HepG2 (cell line): ENCODE results near the gene COLEC12. TPM values are rescaled to one million over a fixed set of nuclear protein-coding genes. Genes with fewer than 3 reads are reported as not detected.
"Not testable (repeated sequence)": the region's sequence is repeated elsewhere in the genome, so short reads cannot be mapped to it uniquely, and the experiment has no call there.

Experiments used
- ATAC-seq: fragments of 200-7000 bp; cut with Tn5 transposase; 3 replicates; pipeline ENCODE4 v1.9.1; 2020; ENCODE audit warnings: mild to moderate bottlenecking, moderate library complexity
- BruUV-seq: library from RNA; stranded (reverse); fragments of 400-500 nt; replicated peaks from 2 replicates; lab custom pipeline; 2021; lab: Mats Ljungman, UMichigan
- CTCF ChIA-PET: fragments of 300-600 bp; formaldehyde crosslinking; extraction: SDS; loops from one replicate; lab custom pipeline; 2021; ENCODE audit warnings: low total read pairs, inconsistent platforms, low intra/inter-chr PET ratio; lab: Yijun Ruan, JAX
- POLR2A ChIA-PET: fragments of 350-600 bp; sonication (Branson Sonifier 250); formaldehyde crosslinking; loops from one replicate; lab custom pipeline; 2020; ENCODE audit warnings: antibody characterized with exemption, inconsistent platforms; lab: Yijun Ruan, JAX
- DNase-seq: peaks from one replicate; pipeline ENCODE4 v3.0.0-alpha.2; 2015; ENCODE audit warnings: low spot score
- FAIRE-seq: peaks from 3 replicates; lab custom pipeline; 2011; peaks lifted over from hg19 to GRCh38; lab: Jason Lieb, UNC
- H2AFZ ChIP-seq: one replicate; pipeline ENCODE4 v1.6.1; 2011; ENCODE audit warnings: low read length, inconsistent platforms
- H3K27ac ChIP-seq: fragments of 300-600 bp; 3 replicates; pipeline ENCODE4 v1.8.0; 2011; ENCODE audit warnings: mixed run types, mild to moderate bottlenecking, mixed read lengths, low read length, inconsistent platforms; ENCODE audit not compliant: insufficient read depth; ENCODE audit errors: extremely low read length
- H3K27me3 ChIP-seq, 2 experiments: fragments of 200-600 bp in 1 of 2; 2 replicates in 1 of 2; 3 replicates in 1 of 2; pipeline versions ENCODE4 v1.6.0 to v1.8.0; 2011; ENCODE audit warnings: low read length in 2 of 2, mild to moderate bottlenecking in 2 of 2, moderate library complexity in 2 of 2, inconsistent platforms in 1 of 2; ENCODE audit not compliant: insufficient read depth in 2 of 2, control insufficient read depth in 1 of 2
- H3K36me3 ChIP-seq, 2 experiments: fragments of 200-600 bp in 1 of 2; replicated peaks in 1 of 2; 2 replicates in 1 of 2; 3 replicates in 1 of 2; pipeline versions ENCODE4 v1.5.1 to v1.8.0; 2011; ENCODE audit warnings: low read length in 2 of 2, inconsistent platforms in 1 of 2; ENCODE audit not compliant: insufficient read depth in 2 of 2, control insufficient read depth in 1 of 2
- H3K4me1 ChIP-seq: 2 replicates; pipeline ENCODE4 v1.5.1; 2012; ENCODE audit warnings: low read length, inconsistent platforms; ENCODE audit not compliant: insufficient read depth
- H3K4me2 ChIP-seq: 2 replicates; pipeline ENCODE4 v1.6.0; 2011; ENCODE audit warnings: low read depth, low read length, inconsistent platforms
- H3K4me3 ChIP-seq, 3 experiments: fragments of 200-600 bp in 1 of 3; sonication (generic), shearing (Covaris generic) in 1 of 3; replicated peaks in 1 of 3; 2 replicates each; pipeline ENCODE4 v1.5.1; 2011 to 2016; ENCODE audit warnings: low read length in 3 of 3, inconsistent platforms in 2 of 3, low read depth in 2 of 3, mild to moderate bottlenecking in 2 of 3, control low read depth in 1 of 3, mixed read lengths in 1 of 3; ENCODE audit not compliant: insufficient read depth in 1 of 3
- H3K79me2 ChIP-seq: one replicate; pipeline ENCODE4 v1.6.1; 2011; ENCODE audit warnings: low read length, inconsistent platforms; ENCODE audit not compliant: insufficient read depth
- H3K9ac ChIP-seq: 2 replicates; pipeline ENCODE4 v1.6.0; 2011; ENCODE audit warnings: mild to moderate bottlenecking, low read depth, low read length, inconsistent platforms; ENCODE audit not compliant: insufficient read depth
- H3K9me3 ChIP-seq: 2 replicates; pipeline ENCODE4 v1.5.1; 2012; ENCODE audit warnings: mild to moderate bottlenecking, low read length
- H4K20me1 ChIP-seq: 2 replicates; pipeline ENCODE4 v1.6.0; 2011; ENCODE audit warnings: inconsistent platforms, mild to moderate bottlenecking, low read length, moderate library complexity; ENCODE audit not compliant: insufficient read depth
- HNF4A ChIP-seq: sonication (generic); formaldehyde crosslinking; IDR thresholded peaks from 2 replicates; pipeline ENCODE4 v1.4.0; 2020; ENCODE audit warnings: missing genetic modification reagents
- NCOR1 ChIP-seq: fragments of 200-600 bp; sonication (generic); IDR thresholded peaks from 2 replicates; pipeline ENCODE4 v1.7.0; 2017; ENCODE audit warnings: antibody characterized with exemption, low read length, borderline replicate concordance
- NR2F6 ChIP-seq, 2 experiments: IDR thresholded peaks; 2 replicates each; pipeline ENCODE4 v1.6.1; 2016; ENCODE audit warnings: antibody characterized with exemption in 1 of 2, mild to moderate bottlenecking in 1 of 2
- RARA ChIP-seq: IDR thresholded peaks from 2 replicates; pipeline ENCODE4 v1.6.1; 2016; ENCODE audit warnings: missing genetic modification reagents, missing compliant biosample characterization
- SOX6 ChIP-seq, 2 experiments: fragments of 450-650 bp in 1 of 2; sonication (generic) in 1 of 2; formaldehyde crosslinking in 1 of 2; IDR thresholded peaks; 2 replicates each; pipeline versions ENCODE4 v1.4.0 to v1.6.1; 2017 to 2020; ENCODE audit warnings: antibody characterized with exemption in 1 of 2, mild to moderate bottlenecking in 1 of 2, missing genetic modification reagents in 1 of 2
- TAF1 ChIP-seq: sonication (generic); formaldehyde crosslinking; IDR thresholded peaks from 2 replicates; pipeline ENCODE4 v1.4.0; 2020; ENCODE audit warnings: missing genetic modification reagents
- TSC22D2 ChIP-seq: sonication (generic); formaldehyde crosslinking; IDR thresholded peaks from 2 replicates; pipeline ENCODE4 v1.5.1; 2020; ENCODE audit warnings: missing genetic modification reagents, mild to moderate bottlenecking, borderline replicate concordance
- WGBS: methylation state at CpG from one replicate; pipeline ENCODE4 v1.1.6; 2017; ENCODE audit warnings: low lambda C conversion rate; 5-methylcytosine and 5-hydroxymethylcytosine counted together
- in situ Hi-C: cut with HindIII; loops from 2 replicates; pipeline ENCODE4 v1.10.0; 2017; ENCODE audit warnings: low pct_unique_long_range_greater_than_20kb; ENCODE audit not compliant: extremely low pct_ligation_motif_present
- intact Hi-C: fragments of 100-400 bp; cut with micrococcal nuclease; formaldehyde crosslinking; loops from one replicate; pipeline ENCODE4 v1.10.0; 2022; ENCODE audit not compliant: unreplicated experiment
- polyA plus RNA-seq, 8 experiments: library from polyadenylated mRNA; depleted of rRNA in 3 of 8; stranded (reverse) in 7 of 8; unstranded in 1 of 8; fragments of >200 nt; fragmentation: Illumina TruSeq in 4 of 8; extraction: Trizol in 4 of 8; gene quantifications; 2 replicates each; pipeline versions ENCODE4 v1.2.1 to v1.2.3, GENCODE V29; 2011 to 2016; ENCODE audit warnings: low read depth in 4 of 8, missing spikeins in 1 of 8, mixed read lengths in 1 of 8; ENCODE audit not compliant: insufficient read depth in 1 of 8
- total RNA-seq, 5 experiments: library from RNA; depleted of rRNA; stranded (reverse); fragments of >200 nt; fragmentation: Illumina TruSeq; extraction: Trizol; gene quantifications; 2 replicates each; pipeline ENCODE4 v1.2.3, GENCODE V29; 2016; ENCODE audit warnings: low read depth in 1 of 5
- TF ChIP-seq, protein P1 (sequence below): sonication (generic); formaldehyde crosslinking; IDR thresholded peaks from 2 replicates; pipeline ENCODE4 v1.4.0; 2020; ENCODE audit warnings: missing genetic modification reagents, borderline replicate concordance
- TF ChIP-seq, protein P2 (sequence below): sonication (generic); formaldehyde crosslinking; IDR thresholded peaks from 2 replicates; pipeline ENCODE4 v1.4.0; 2020; ENCODE audit warnings: missing genetic modification reagents, borderline replicate concordance

COLEC12 gene
- total and polyA plus RNA-seq, 2 of the 13 experiments (the other 11 are each of a cell fraction or from before 2014, with no cell fraction given), result 0.02 to 0.11 TPM

DNA sequence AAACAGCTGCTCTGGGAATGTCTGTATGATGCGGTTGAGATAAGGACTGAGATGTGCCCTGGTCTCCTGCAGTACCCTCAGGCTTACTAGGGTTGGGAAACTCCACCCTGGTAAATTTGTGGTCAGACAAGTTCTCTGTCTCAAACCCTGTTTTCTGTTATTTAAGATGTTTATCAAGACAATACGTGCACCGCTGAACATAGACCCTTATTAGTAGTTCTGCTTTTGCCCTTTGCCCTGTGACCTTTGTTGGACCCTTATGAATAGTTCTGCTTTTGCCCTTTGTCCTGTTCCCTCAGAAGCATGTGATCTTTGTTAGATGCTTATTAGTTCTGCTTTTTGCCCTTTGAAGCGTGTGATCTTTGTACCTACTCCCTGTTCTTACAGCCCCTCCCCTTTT lies 95.5 kb downstream of the COLEC12 start:
- BruUV-seq; H4K20me1 ChIP-seq; FAIRE-seq; H3K27me3 ChIP-seq; H3K79me2 ChIP-seq; H3K9ac ChIP-seq; DNase-seq; CTCF ChIA-PET; H2AFZ ChIP-seq; H3K36me3 ChIP-seq; H3K4me3 ChIP-seq; in situ Hi-C loops; POLR2A ChIA-PET; ATAC-seq; H3K27ac ChIP-seq; H3K4me2 ChIP-seq; intact Hi-C loops; TF ChIP-seq SOX6 (IDR thresholded peaks at IDR 0.05); NR2F6 (CRISPR knock-in tag; IDR thresholded peaks at IDR 0.05): not testable (repeated sequence)
- Histone ChIP-seq H3K4me1 (peaks cover 10% of the 10 kb centered on the region; the same call in 1 of the 2 replicates), H3K9me3 (peaks cover 10% of the 10 kb centered on the region; the same call in 1 of the 2 replicates)
- peak; percentile 25; the same call in 1 of the 2 replicates for TF ChIP-seq SOX6 (CRISPR knock-in tag; IDR thresholded peaks at IDR 0.05)
- peak; percentile 46; the same call in 1 of the 2 replicates for TF ChIP-seq RARA (CRISPR knock-in tag)
- TF ChIP-seq NR2F6 (IDR thresholded peaks at IDR 0.05), result peak; percentile 34; the same call in 1 of the 2 replicates
- peak; percentile 67 for TF ChIP-seq HNF4A (CRISPR knock-in tag)
- peak; percentile 40; the same call in 1 of the 2 replicates for TF ChIP-seq NCOR1
- WGBS, result 30% methylated on average over 3 of the region's 4 CpGs

DNA sequence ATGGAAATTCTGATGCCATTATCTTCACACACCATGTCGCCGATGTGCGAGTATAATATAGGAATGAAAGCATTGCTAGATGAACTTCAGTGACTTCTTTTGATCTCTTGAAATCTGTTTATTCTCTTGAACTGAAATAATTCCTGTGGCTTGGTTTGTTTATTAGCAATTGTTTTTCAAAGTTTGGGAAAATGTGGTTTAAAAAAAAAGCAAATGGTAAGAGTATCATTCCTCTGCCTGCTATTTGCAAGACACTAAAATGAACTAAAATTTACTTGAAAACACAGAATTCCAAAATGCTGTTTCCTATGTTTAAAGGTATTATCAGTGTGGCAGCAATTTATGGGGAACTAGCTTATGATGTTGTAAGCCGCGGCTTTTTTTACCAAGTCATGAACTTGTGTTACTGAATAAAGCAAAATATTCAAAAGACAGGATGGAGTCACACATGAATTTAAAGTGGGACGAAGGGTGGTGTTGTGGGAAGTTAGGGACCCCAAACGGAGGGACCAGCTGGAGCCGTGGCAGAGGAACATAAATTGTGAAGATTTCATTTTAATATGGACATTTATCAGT lies 96.4 kb downstream of the COLEC12 start:
- BruUV-seq, result no TSS peak
- CTCF ChIA-PET, result no interaction called here
- Histone ChIP-seq H3K9me3 (peaks cover 10% of the 10 kb centered on the region; the same call in 1 of the 2 replicates), H4K20me1 (no peaks in the 10 kb centered on the region), H3K36me3 (no peaks in the 10 kb centered on the region), H2AFZ (no peak overlapping the region), H3K4me2 (no peak overlapping the region), H3K27ac (no peak overlapping the region), H3K9ac (no peak overlapping the region), H3K27me3 (peaks cover 0 to 1% of the 10 kb centered on the region in 2 experiments; a peak in 2 of 5 replicates), H3K79me2 (no peaks in the 10 kb centered on the region)
- 66% methylated on average over 8 of the region's 8 CpGs for WGBS
- FAIRE-seq (no peak), ATAC-seq (no peak), DNase-seq (no peak)
- intact Hi-C loops, result no loop called here
- TF ChIP-seq, protein P1, sequence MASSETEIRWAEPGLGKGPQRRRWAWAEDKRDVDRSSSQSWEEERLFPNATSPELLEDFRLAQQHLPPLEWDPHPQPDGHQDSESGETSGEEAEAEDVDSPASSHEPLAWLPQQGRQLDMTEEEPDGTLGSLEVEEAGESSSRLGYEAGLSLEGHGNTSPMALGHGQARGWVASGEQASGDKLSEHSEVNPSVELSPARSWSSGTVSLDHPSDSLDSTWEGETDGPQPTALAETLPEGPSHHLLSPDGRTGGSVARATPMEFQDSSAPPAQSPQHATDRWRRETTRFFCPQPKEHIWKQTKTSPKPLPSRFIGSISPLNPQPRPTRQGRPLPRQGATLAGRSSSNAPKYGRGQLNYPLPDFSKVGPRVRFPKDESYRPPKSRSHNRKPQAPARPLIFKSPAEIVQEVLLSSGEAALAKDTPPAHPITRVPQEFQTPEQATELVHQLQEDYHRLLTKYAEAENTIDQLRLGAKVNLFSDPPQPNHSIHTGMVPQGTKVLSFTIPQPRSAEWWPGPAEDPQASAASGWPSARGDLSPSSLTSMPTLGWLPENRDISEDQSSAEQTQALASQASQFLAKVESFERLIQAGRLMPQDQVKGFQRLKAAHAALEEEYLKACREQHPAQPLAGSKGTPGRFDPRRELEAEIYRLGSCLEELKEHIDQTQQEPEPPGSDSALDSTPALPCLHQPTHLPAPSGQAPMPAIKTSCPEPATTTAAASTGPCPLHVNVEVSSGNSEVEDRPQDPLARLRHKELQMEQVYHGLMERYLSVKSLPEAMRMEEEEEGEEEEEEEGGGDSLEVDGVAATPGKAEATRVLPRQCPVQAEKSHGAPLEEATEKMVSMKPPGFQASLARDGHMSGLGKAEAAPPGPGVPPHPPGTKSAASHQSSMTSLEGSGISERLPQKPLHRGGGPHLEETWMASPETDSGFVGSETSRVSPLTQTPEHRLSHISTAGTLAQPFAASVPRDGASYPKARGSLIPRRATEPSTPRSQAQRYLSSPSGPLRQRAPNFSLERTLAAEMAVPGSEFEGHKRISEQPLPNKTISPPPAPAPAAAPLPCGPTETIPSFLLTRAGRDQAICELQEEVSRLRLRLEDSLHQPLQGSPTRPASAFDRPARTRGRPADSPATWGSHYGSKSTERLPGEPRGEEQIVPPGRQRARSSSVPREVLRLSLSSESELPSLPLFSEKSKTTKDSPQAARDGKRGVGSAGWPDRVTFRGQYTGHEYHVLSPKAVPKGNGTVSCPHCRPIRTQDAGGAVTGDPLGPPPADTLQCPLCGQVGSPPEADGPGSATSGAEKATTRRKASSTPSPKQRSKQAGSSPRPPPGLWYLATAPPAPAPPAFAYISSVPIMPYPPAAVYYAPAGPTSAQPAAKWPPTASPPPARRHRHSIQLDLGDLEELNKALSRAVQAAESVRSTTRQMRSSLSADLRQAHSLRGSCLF (CRISPR knock-in tag), result no peak
- no peak for TF ChIP-seq TAF1 (CRISPR knock-in tag)
- TF ChIP-seq, protein P2, sequence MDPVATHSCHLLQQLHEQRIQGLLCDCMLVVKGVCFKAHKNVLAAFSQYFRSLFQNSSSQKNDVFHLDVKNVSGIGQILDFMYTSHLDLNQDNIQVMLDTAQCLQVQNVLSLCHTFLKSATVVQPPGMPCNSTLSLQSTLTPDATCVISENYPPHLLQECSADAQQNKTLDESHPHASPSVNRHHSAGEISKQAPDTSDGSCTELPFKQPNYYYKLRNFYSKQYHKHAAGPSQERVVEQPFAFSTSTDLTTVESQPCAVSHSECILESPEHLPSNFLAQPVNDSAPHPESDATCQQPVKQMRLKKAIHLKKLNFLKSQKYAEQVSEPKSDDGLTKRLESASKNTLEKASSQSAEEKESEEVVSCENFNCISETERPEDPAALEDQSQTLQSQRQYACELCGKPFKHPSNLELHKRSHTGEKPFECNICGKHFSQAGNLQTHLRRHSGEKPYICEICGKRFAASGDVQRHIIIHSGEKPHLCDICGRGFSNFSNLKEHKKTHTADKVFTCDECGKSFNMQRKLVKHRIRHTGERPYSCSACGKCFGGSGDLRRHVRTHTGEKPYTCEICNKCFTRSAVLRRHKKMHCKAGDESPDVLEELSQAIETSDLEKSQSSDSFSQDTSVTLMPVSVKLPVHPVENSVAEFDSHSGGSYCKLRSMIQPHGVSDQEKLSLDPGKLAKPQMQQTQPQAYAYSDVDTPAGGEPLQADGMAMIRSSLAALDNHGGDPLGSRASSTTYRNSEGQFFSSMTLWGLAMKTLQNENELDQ, result no peak
- TF ChIP-seq TSC22D2 (CRISPR knock-in tag), result no peak
- TF ChIP-seq, all 625 proteins: peak for 0
- Histone ChIP-seq H3K4me3 (no peak overlapping the region), H3K4me1 (peaks cover 10% of the 10 kb centered on the region; the same call in 1 of the 2 replicates)
- POLR2A ChIA-PET, result no interaction called here
- in situ Hi-C loops, result no loop called here
